Mesenchymal stem cell (in vitro differentiated cells and primary cell): ENCODE measurements around the gene SEC23B. TPM values are rescaled to one million over a fixed set of nuclear protein-coding genes. Genes with fewer than 3 reads are reported as not detected.
A peak's percentile ranks its signal among the peaks of the same experiment; 100 is the strongest.

ENCODE experiments used
- DNase-seq: peaks from one replicate; pipeline ENCODE4 v3.0.0-alpha.2; 2013
- H2AFZ ChIP-seq: one replicate; pipeline ENCODE4 v1.6.1; 2013; ENCODE audit warnings: low read depth, mild to moderate bottlenecking, control low read depth, inconsistent platforms, low read length, moderate library complexity
- H2AK5ac ChIP-seq: 2 replicates; pipeline ENCODE4 v1.6.1; 2013; ENCODE audit warnings: low read length, moderate library complexity, mild to moderate bottlenecking, inconsistent platforms; ENCODE audit not compliant: severe bottlenecking
- H2BK120ac ChIP-seq: one replicate; pipeline ENCODE4 v1.6.1; 2013; ENCODE audit warnings: low read depth, mild to moderate bottlenecking, inconsistent platforms, low read length, moderate library complexity
- H2BK12ac ChIP-seq, 2 experiments: one replicate each; pipeline ENCODE4 v1.6.1; 2013; ENCODE audit warnings: inconsistent platforms in 2 of 2, low read length in 2 of 2, mild to moderate bottlenecking in 2 of 2, moderate library complexity in 2 of 2, control low read depth in 1 of 2
- H2BK15ac ChIP-seq: one replicate; pipeline ENCODE4 v1.6.1; 2013; ENCODE audit warnings: mild to moderate bottlenecking, low read depth, inconsistent platforms; ENCODE audit not compliant: poor library complexity, severe bottlenecking
- H2BK5ac ChIP-seq: 2 replicates; pipeline ENCODE4 v1.6.1; 2013; ENCODE audit warnings: low read depth, mild to moderate bottlenecking, low read length, control low read depth, inconsistent platforms; ENCODE audit not compliant: poor library complexity, severe bottlenecking
- H3K14ac ChIP-seq, 2 experiments: one replicate each; pipeline ENCODE4 v1.6.1; 2013; ENCODE audit warnings: inconsistent platforms in 2 of 2, low read length in 2 of 2, control low read depth in 1 of 2, mild to moderate bottlenecking in 1 of 2, moderate library complexity in 1 of 2
- H3K18ac ChIP-seq, 2 experiments: one replicate each; pipeline ENCODE4 v1.6.1; 2013; ENCODE audit warnings: inconsistent platforms in 2 of 2, low read length in 2 of 2, control low read depth in 1 of 2, low read depth in 1 of 2, mild to moderate bottlenecking in 1 of 2
- H3K23ac ChIP-seq, 2 experiments: one replicate each; pipeline ENCODE4 v1.6.1; 2013; ENCODE audit warnings: inconsistent platforms in 2 of 2, low read length in 2 of 2, mild to moderate bottlenecking in 2 of 2, moderate library complexity in 2 of 2, control low read depth in 1 of 2
- H3K27ac ChIP-seq: 2 replicates; pipeline ENCODE4 v1.5.1; 2013; ENCODE audit warnings: mild to moderate bottlenecking, moderate library complexity, low read length, control low read depth, inconsistent platforms; ENCODE audit not compliant: poor library complexity, severe bottlenecking
- H3K27me3 ChIP-seq, 2 experiments: 2 replicates each; pipeline versions ENCODE4 v1.6.1 to v1.7.0; 2013; ENCODE audit warnings: low read length in 2 of 2, mild to moderate bottlenecking in 2 of 2, moderate library complexity in 2 of 2, control low read depth in 1 of 2, inconsistent platforms in 1 of 2; ENCODE audit not compliant: control insufficient read depth in 1 of 2, insufficient read depth in 1 of 2
- H3K36me3 ChIP-seq, 2 experiments: 2 replicates each; pipeline versions ENCODE4 v1.6.1 to v1.7.0; 2013; ENCODE audit warnings: low read length in 2 of 2, control low read depth in 1 of 2, inconsistent platforms in 1 of 2, low read depth in 1 of 2, mild to moderate bottlenecking in 1 of 2; ENCODE audit not compliant: insufficient read depth in 2 of 2, control insufficient read depth in 1 of 2
- H3K4ac ChIP-seq, 2 experiments: one replicate each; pipeline ENCODE4 v1.6.1; 2013; ENCODE audit warnings: inconsistent platforms in 2 of 2, low read length in 2 of 2, mild to moderate bottlenecking in 2 of 2, moderate library complexity in 2 of 2, control low read depth in 1 of 2, low read depth in 1 of 2
- H3K4me1 ChIP-seq: 2 replicates; pipeline ENCODE4 v1.6.1; 2013; ENCODE audit warnings: low read depth, low read length, control low read depth; ENCODE audit not compliant: control insufficient read depth, insufficient read depth
- H3K4me2 ChIP-seq: 2 replicates; pipeline ENCODE4 v1.6.1; 2013; ENCODE audit warnings: low read length, mild to moderate bottlenecking, inconsistent platforms; ENCODE audit not compliant: poor library complexity, severe bottlenecking
- H3K4me3 ChIP-seq, 2 experiments: 2 replicates each; pipeline versions ENCODE4 v1.5.1 to v1.7.0; 2013; ENCODE audit warnings: low read length in 2 of 2, mild to moderate bottlenecking in 2 of 2, control low read depth in 1 of 2, low read depth in 1 of 2; ENCODE audit not compliant: insufficient read depth in 1 of 2
- H3K79me1 ChIP-seq: replicated peaks from 2 replicates; pipeline ENCODE4 v1.6.1; 2013; ENCODE audit warnings: mild to moderate bottlenecking, control low read depth, low read length, inconsistent platforms; ENCODE audit not compliant: poor library complexity, severe bottlenecking
- H3K9ac ChIP-seq: 2 replicates; pipeline ENCODE4 v1.7.0; 2013; ENCODE audit warnings: mild to moderate bottlenecking, low read length, moderate library complexity
- H3K9me3 ChIP-seq: 2 replicates; pipeline ENCODE4 v1.7.0; 2013; ENCODE audit warnings: mild to moderate bottlenecking, low read length; ENCODE audit not compliant: control insufficient read depth
- H4K8ac ChIP-seq: one replicate; pipeline ENCODE4 v1.6.1; 2013; ENCODE audit warnings: inconsistent platforms, mild to moderate bottlenecking, low read length, moderate library complexity
- H4K91ac ChIP-seq: one replicate; pipeline ENCODE4 v1.6.1; 2013; ENCODE audit warnings: mild to moderate bottlenecking, low read length, inconsistent platforms
- WGBS: methylation state at CpG from one replicate; pipeline ENCODE4 v1.1.7; 2013; ENCODE audit warnings: mixed read lengths; 5-methylcytosine and 5-hydroxymethylcytosine counted together
- polyA plus RNA-seq, 2 experiments: library from polyadenylated mRNA; stranded (reverse); fragments of 200-250 nt; gene quantifications; one replicate each; pipeline ENCODE4 v1.2.3, GENCODE V29; 2013

SEC23B gene
- polyA plus RNA-seq (2013, experiment 1 of 2), result 22.5 TPM
- 22.8 TPM for polyA plus RNA-seq (2013, experiment 2 of 2)

GRCh38 chr20:18507218-18508191, at the start of gene SEC23B:
SEC23B (plus strand) TSS chr20:18507940; CDS start chr20:18510836, 2,896 bp downstream.
- under 1% methylated on average over 65 of the region's 69 CpGs for WGBS
- H4K91ac ChIP-seq, result no peak within 1 kb of the TSS
- H3K4ac ChIP-seq, result peak within 1 kb of the TSS in 1 of 2 experiments; percentile 87
- H2BK5ac ChIP-seq, result peak within 1 kb of the TSS; percentile 54
- H2BK15ac ChIP-seq, result no peak within 1 kb of the TSS
- H2BK120ac ChIP-seq, result no peak within 1 kb of the TSS
- H3K4me3 ChIP-seq, result peak within 1 kb of the TSS; percentile 89 to 91
- H3K9ac ChIP-seq, result peak within 1 kb of the TSS; percentile 95
- H3K79me1 ChIP-seq, result peaks cover 15% of the 10 kb centered on the region
- H3K14ac ChIP-seq, result peak within 1 kb of the TSS in 1 of 2 experiments; percentile 71
- H3K27ac ChIP-seq, result peak within 1 kb of the TSS; percentile 94
- peak within 1 kb of the TSS; percentile 93 for H2AFZ ChIP-seq
- peaks cover 6% of the 10 kb centered on the region for H3K4me1 ChIP-seq
- H3K36me3 ChIP-seq, result peaks cover 5 to 28% of the 10 kb centered on the region in 2 experiments
- peak within 1 kb of the TSS in 1 of 2 experiments; percentile 90 for H3K23ac ChIP-seq
- H3K18ac ChIP-seq, result peak within 1 kb of the TSS; percentile 68 to 84
- peak within 1 kb of the TSS in 1 of 2 experiments; percentile 37 for H2BK12ac ChIP-seq
- DNase-seq, result peak; percentile 98
- no peak within 1 kb of the TSS for H2AK5ac ChIP-seq
- no peaks in the 10 kb centered on the region for H3K9me3 ChIP-seq
- H3K4me2 ChIP-seq, result peak within 1 kb of the TSS; percentile 74
- peak within 1 kb of the TSS; percentile 93 for H4K8ac ChIP-seq
- H3K27me3 ChIP-seq, result no peaks in the 10 kb centered on the region

- Histone ChIP-seq H3K23ac (no peak overlapping the region), H3K9me3 (no peaks in the 10 kb centered on the region), H3K4me3 (peak overlapping the region in 1 of 2 experiments; percentile 92), H2BK12ac (no peak overlapping the region), H4K91ac (no peak overlapping the region), H3K27me3 (no peaks in the 10 kb centered on the region), H3K36me3 (peaks cover 0 to 18% of the 10 kb centered on the region in 2 experiments), H2AFZ (no peak overlapping the region), H3K14ac (no peak overlapping the region), H3K18ac (no peak overlapping the region), H3K79me1 (peaks cover 15% of the 10 kb centered on the region), H2BK120ac (no peak overlapping the region), H4K8ac (no peak overlapping the region), H2AK5ac (no peak overlapping the region), H3K4me1 (peaks cover 2% of the 10 kb centered on the region), H3K27ac (peak overlapping the region; percentile 92), H3K9ac (peak overlapping the region; percentile 92), H3K4me2 (peak overlapping the region; percentile 80), H2BK5ac (no peak overlapping the region), H2BK15ac (no peak overlapping the region), H3K4ac (no peak overlapping the region)
- WGBS, result 58% methylated on average over 5 of the region's 6 CpGs
- DNase-seq, result no peak
Observed at GRCh38 chr20:18465536-18466200, 42.1 kb upstream of the SEC23B start.

- H3K23ac ChIP-seq, result no peak overlapping the region
- no peaks in the 10 kb centered on the region for H3K27me3 ChIP-seq
- H3K4ac ChIP-seq, result peak overlapping the region in 1 of 2 experiments; percentile 44
- under 1% methylated on average over 15 of the region's 15 CpGs for WGBS
- H3K18ac ChIP-seq, result peak overlapping the region in 1 of 2 experiments; percentile 71
- H2BK120ac ChIP-seq, result no peak overlapping the region
- H3K36me3 ChIP-seq, result peaks cover 7 to 27% of the 10 kb centered on the region in 2 experiments
- peaks cover 2% of the 10 kb centered on the region for H3K4me1 ChIP-seq
- no peak overlapping the region for H2AK5ac ChIP-seq
- no peak overlapping the region for H2BK5ac ChIP-seq
- no peak overlapping the region for H4K91ac ChIP-seq
- H2AFZ ChIP-seq, result peak overlapping the region; percentile 87
- H3K27ac ChIP-seq, result peak overlapping the region; percentile 92
- H3K79me1 ChIP-seq, result peaks cover 22% of the 10 kb centered on the region
- DNase-seq, result no peak
- no peaks in the 10 kb centered on the region for H3K9me3 ChIP-seq
- peak overlapping the region; percentile 66 for H3K4me2 ChIP-seq
- H4K8ac ChIP-seq, result peak overlapping the region; percentile 84
- H2BK15ac ChIP-seq, result no peak overlapping the region
- H3K4me3 ChIP-seq, result peak overlapping the region; percentile 72 to 92
- peak overlapping the region; percentile 92 for H3K9ac ChIP-seq
- no peak overlapping the region for H3K14ac ChIP-seq
- no peak overlapping the region for H2BK12ac ChIP-seq
Observed at GRCh38 chr20:18466574-18466893, 41.2 kb upstream of the SEC23B start.
